T1000 (cell line): ENCODE measurements around the gene CAMK4.

Source experiments
- DNase-seq: peaks from one replicate; lab custom pipeline; 2025; ENCODE audit warnings: mixed read lengths; lab: John Stamatoyannopoulos, UW

Gene CAMK4

DNA sequence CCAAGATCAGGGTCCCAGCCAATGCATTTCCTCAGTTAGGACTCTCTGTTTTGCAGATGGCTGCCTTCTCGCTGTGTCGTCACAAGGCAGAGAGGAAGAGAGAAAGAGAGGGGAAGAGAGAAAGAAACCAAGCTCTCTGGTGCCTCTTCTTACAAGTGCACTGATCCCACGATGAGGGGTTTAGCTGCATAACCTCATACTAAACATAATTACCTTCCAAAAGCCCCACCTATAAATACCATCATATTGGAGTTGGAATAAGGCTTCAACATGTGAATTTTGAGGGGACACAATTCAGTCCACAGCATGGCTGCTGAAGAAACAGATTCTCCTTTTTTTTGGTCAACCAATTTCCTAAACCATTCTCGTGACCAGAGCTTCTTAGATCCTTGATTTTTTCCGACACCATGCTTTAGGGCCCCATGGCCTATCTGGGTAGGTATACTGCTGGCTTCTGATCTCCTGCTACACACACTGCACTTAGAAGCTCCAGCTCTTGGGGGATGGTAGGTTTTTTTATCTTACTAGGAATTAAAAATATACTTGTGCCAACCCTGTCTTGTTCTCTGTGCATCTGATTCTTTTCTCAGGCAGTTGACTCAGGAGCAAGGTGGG, 5.1 kb downstream of the CAMK4 start:
- no peak for DNase-seq

- DNase-seq, result no peak
These were observed 6.0 kb downstream of the CAMK4 start for GRCh38 chr5:111229871-111230810.

DNA sequence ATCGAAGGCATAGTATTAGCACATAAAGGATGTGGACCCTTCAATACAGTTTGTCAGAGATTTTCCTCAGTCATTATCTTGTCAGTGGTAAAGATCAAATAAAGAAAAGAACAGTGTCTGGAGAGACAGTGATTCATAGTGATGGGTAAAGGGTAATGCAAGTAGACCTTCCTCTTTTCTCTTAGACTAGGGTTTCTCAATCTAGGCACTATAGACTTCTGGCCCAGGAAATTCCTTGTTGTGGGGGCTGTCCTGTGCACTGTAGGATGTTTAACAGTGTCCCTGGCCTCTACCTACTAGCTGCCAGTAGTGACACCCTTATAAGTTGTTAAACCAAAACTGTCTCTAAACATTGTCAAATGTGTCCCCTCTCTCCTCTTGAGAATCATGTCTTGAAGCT, 6.9 kb downstream of the CAMK4 start:
- no peak for DNase-seq

DNA sequence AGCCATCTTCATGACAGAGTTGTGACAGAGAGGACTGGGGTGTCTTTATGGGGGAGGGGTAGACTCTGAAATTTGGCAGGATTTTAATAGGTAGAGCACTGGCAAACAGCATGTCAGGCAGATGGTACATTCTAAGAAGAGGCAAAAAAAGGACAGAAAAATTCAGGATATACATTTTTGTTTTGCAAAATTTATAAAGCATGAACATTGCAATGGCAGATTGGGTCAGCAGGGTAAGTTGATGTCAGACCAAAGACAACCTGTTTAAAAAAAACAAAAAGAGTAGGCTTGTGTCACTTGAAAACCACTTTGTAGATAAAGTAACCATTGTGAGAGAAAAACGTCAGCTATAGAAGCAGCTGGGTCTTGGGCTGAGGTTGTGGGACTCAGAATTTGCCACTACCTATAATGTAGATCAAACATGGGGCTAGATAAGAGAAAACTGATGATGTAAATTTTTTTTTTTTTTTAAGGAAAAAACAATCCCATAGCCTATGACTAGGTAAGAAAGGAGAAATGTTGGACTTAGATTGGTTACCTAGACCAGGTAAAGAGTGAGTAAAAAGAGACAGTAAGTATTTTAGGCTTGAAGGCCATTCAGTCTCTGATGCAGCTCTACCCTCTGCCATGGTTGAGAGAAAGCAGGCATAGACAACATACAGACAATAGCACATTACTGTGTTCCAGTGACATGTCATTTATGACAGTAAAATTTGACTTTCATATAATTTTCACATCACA, 8.3 kb downstream of the CAMK4 start:
- no peak for DNase-seq

DNA sequence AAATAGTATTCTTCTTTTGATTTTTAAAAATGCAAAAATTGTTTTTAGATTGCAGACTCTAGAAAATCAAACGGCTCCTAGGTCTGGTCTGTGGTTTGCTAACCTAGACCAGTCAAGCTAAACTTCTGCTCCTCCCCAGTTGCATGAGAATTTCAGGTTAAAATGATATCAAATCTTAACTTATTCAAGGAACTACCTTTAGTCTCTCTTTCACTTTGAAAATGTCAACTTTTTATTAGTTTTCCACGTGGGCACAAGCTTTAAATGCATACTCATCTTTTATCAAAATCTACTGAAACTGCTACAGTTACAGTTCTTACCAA, 8.8 kb downstream of the CAMK4 start:
- no peak for DNase-seq

GRCh38 chr5:111234125-111234524, 9.9 kb downstream of the CAMK4 start:
- DNase-seq, result no peak

DNA sequence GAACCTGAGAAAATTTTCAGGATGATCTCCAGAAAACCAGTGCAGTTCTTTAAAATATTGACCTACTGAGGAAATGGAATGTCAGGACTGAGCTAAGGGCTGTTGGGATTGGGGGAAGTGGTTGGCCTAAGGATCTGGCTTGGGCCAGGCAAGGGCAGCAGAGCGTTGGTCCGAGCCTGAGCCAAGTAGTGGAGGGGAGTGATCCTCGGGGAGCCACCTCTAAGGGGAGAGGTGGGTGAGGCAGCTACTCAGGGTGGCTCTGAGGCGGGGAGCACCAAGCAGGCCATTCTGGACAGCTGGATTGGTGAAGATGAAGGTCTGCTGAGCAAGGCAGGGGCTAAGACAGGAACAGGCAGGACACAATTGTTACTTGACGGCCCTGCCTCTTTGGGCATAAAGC, 11.5 kb downstream of the CAMK4 start:
- no peak for DNase-seq

GRCh38 chr5:111236348-111236747, 12.2 kb downstream of the CAMK4 start:
- no peak for DNase-seq

DNA sequence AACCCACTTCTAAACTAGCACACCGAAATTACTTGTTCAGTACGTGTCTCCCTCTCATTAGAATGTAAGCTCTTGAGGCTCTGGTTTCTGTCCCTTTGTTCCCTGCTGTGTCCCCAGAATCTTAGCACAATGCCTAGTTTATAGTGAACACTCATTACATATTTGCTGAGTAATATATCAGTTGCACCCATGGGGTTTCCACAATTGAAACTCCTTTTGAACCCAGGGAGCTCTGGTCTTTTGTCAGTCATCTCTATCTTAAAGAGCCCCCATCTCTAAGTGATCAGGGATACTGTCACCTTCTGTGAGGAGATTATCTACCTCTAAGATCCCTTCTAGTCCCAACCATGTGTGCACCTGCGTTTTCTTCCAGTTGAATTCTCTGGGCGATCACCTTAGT, 12.8 kb downstream of the CAMK4 start:
- DNase-seq, result no peak

- no peak for DNase-seq
These were observed 13.3 kb downstream of the CAMK4 start for GRCh38 chr5:111237470-111237869.

- no peak for DNase-seq
These were observed 14.4 kb downstream of the CAMK4 start for GRCh38 chr5:111238431-111239225.

GRCh38 chr5:111241696-111242095, 17.5 kb downstream of the CAMK4 start:
- no peak for DNase-seq

GRCh38 chr5:111242606-111243005, 18.4 kb downstream of the CAMK4 start:
- DNase-seq, result no peak

DNA sequence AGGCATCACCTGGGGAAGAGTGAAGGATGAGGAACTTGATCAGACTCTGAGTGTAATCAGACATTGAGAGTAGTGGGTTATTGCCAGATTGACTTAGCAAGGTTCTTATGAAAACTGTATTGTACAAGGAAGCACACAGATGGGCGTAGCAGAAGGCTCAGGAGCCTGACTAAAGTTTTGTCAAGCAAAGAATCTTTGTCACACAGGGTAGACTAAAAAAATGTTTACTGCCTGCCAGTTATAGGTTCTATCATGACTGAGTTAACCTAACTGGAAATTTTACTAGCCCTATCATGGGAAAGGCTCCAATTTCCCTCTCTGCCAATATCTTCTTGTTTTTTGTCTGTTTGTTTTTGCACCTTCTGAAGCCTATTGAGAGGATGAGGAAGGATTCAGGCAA, 19.1 kb downstream of the CAMK4 start:
- no peak for DNase-seq

DNA sequence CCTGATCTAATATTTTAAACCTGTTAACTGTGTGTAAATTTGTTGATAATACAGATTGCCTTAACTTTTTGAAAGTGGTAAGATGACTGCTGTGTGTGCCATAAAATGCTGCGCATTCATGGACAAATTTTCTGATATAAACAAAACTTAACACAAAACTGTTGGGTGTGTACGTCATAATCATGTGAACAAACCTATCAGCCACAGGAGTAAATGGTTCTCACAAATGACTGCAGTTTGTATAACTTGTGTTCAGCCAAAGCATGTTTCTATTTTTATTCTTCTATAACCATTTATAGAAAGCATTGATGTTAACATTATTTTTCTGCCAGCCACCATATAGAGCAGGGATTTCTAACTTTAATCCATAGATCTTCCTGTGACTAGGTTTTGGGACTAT, 21.5 kb downstream of the CAMK4 start:
- no peak for DNase-seq

GRCh38 chr5:111246459-111246858, 22.3 kb downstream of the CAMK4 start:
- DNase-seq, result no peak

DNA sequence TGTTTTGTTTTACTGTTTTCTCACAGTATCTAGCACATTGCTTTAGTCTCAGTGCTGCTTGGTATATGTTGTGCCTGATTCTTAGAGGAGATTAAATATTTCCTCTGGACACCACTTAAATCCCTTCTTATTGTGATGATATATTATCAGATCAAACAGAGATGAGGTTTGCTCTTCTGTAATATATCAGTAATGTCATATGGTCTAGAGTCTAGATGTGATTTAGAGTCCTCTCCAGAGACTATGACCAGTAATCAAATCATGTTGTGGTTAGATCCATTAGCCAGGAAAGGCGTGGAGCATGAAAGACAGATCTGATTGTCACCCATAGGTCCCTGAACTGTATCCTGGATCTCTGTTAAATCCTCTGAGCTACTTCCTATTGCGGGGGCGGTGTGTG, 24.4 kb downstream of the CAMK4 start:
- no peak for DNase-seq

DNA sequence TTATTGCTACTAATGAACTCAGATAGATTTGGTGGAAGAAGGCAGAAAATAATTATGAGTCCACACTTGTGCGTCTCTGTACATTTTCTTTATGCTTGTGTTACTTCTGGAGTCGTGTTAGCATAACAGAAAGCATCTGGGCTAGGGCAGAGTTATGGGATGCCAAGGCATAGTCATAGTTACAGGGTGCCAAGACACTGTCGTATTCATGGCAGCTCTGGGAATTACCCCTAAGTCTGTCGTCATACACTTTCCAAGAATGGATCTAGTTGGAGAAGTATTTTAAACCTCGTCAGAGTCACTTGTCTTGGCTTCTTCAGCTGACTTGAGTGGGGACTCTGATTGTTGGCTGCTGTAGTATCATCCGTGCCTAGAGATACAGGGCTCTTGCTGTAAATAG, 27.7 kb downstream of the CAMK4 start:
- DNase-seq, result no peak

DNA sequence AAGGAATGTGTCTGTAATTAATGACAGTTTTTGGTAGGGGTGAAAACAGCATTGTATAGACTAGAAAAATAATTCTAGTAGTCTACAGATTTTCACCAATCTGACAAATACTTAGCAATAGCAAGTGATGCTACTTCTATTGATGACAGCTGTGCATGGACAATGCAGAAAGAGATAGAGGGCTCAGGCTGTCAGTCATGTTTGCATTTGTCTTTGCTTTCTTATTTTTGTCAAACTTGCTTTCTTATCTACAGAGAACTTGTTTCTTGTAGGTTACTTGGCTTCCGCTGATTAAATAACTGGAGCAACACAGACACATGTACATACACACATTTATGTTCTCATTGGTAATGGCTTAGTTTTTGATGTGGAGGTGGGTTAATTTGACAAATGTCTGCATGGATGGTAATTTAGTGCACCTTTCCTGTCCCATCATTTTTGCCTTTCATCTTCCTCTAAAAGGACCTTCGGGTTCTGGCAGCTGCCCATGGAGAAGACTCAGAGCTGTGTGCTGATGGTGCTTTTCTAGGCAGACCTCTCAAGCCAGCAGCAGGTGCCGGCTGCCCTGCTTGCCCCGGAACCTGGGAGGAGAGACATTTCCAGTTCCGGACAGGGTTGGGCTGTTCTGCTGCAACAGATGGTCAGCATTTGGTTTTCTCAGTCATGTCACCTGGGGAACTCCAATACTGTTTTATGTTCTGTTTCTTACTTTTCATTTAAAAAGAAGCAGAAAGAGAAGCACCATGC, 28.8 kb downstream of the CAMK4 start:
- DNase-seq, result no peak

- no peak for DNase-seq
These were observed 30.4 kb downstream of the CAMK4 start for GRCh38 chr5:111254613-111255012.

- DNase-seq, result no peak
These were observed 31.0 kb downstream of the CAMK4 start for GRCh38 chr5:111255169-111255568.
